Heart left ventricle (tissue), 16 donors: ENCODE measurements around the gene KIRREL3. TPM values are rescaled to one million over a fixed set of nuclear protein-coding genes. Genes with fewer than 3 reads are reported as not detected.

Source experiments
- ATAC-seq, 4 donors: fragments of 200-7000 bp; cut with Tn5 transposase; one replicate each; pipeline ENCODE4 v1.9.1; 2020 to 2022; ENCODE audit warnings: moderate library complexity in 4 of 4, mild to moderate bottlenecking in 3 of 4, moderate number of reproducible peaks in 1 of 4
- DNase-seq, 5 donors: peaks; one replicate each; pipeline ENCODE4 v3.0.0-alpha.2; 2020
- H3K27ac ChIP-seq, 12 donors: fragments of 200-600 bp; sonication (generic) in 4 of 12; one replicate each; pipeline versions ENCODE4 v1.5.0 to v1.8.0; 2016 to 2022; ENCODE audit warnings: mild to moderate bottlenecking in 2 of 12
- H3K27me3 ChIP-seq, 9 donors: fragments of 200-600 bp; sonication (generic) in 2 of 9; one replicate each; pipeline versions ENCODE4 v1.5.1 to v1.8.0; 2016 to 2022; ENCODE audit warnings: mild to moderate bottlenecking in 3 of 9
- H3K36me3 ChIP-seq, 9 donors: fragments of 200-600 bp; sonication (generic) in 2 of 9; one replicate each; pipeline versions ENCODE4 v1.5.0 to v1.8.0; 2018 to 2022; ENCODE audit warnings: mild to moderate bottlenecking in 2 of 9
- H3K4me1 ChIP-seq, 12 donors: fragments of 200-600 bp; sonication (generic) in 4 of 12; one replicate each; pipeline versions ENCODE4 v1.5.0 to v1.8.0; 2016 to 2022; ENCODE audit warnings: mild to moderate bottlenecking in 3 of 12
- H3K4me3 ChIP-seq, 12 donors: fragments of 200-600 bp; sonication (generic) in 4 of 12; one replicate each; pipeline versions ENCODE4 v1.5.0 to v1.8.0; 2017 to 2022; ENCODE audit warnings: mild to moderate bottlenecking in 9 of 12, moderate library complexity in 4 of 12
- H3K9me3 ChIP-seq, 12 donors: fragments of 200-600 bp; sonication (generic) in 4 of 12; one replicate each; pipeline versions ENCODE4 v1.5.0 to v1.8.0; 2016 to 2022; ENCODE audit warnings: mild to moderate bottlenecking in 1 of 12
- CTCF ChIP-seq, 12 donors: fragments of 200-600 bp; sonication (generic) in 4 of 12; IDR thresholded peaks; one replicate each; pipeline versions ENCODE4 v1.5.0 to v1.8.0; 2018 to 2022; ENCODE audit warnings: antibody characterized with exemption in 12 of 12, mild to moderate bottlenecking in 5 of 12
- POLR2A ChIP-seq, 2 donors: fragments of 450-650 bp; IDR thresholded peaks; one replicate each; pipeline ENCODE4 v1.6.1; 2017; ENCODE audit warnings: antibody characterized with exemption in 2 of 2, mild to moderate bottlenecking in 2 of 2, moderate library complexity in 2 of 2
- WGBS, 4 donors: extraction: QIAGEN DNeasy Blood & Tissue Kit in 2 of 4; methylation state at CpG; one replicate each; pipeline versions ENCODE4 v1.1.5 to v1.1.7; 2013 to 2018; 5-methylcytosine and 5-hydroxymethylcytosine counted together
- intact Hi-C, 10 donors: fragments of 100-400 bp; cut with DNase I; formaldehyde crosslinking; loops; one replicate each; pipeline versions ENCODE4 v1.11.1 to v1.14.2; 2022
- polyA plus RNA-seq, 2 donors: library from polyadenylated mRNA; stranded (reverse); fragments of 200-250 nt; gene quantifications; one replicate each; pipeline ENCODE4 v1.2.3, GENCODE V29; 2013
- total RNA-seq, 9 donors: library from RNA; depleted of rRNA in 2 of 9; stranded (reverse); fragments of >200 nt in 2 of 9; fragmentation: NEBNext Ultra II Directional in 3 of 9; extraction: Animal tissue kit (Norgen Biotek cat#: 25700) in 3 of 9; gene quantifications; one replicate each; pipeline versions ENCODE4 v1.1.0 to v1.2.4, GENCODE V29; 2016 to 2023
- donor health status: ischemic (EF 13 %, LVEDD 7.1; RV severe dilation, severe dysfunction).
- donor health status: healthy with polysubstance abuse.
- donor health status: DM: no; HTN: yes; CAD: no.
- donor health status: DM: no; HTN: no; CAD: no.
- donor health status: ischemic (EF 25% LVEDD 6.9; RV normal size, moderate dysfunction).
- donor health status: ischemic (EF 25% LVEDD 5.7; RV mildly dilated, moderate dysfunction).
- donor health status: healthy.
- donor health status: DM: yes; HTN: yes; CAD: no.
- donor health status: ischemic (EF 35%, LVEDD 5.7; RV mildly dilated, moderate dysfunction).
- donor health status: nonischemic (EF 11% LVEDD 7.7; RV severe dilation, severe dysfunction).
- donor health status: DM: yes; HTN: yes; CAD: no.
- donor health status: PGD.
- donor health status: ischemic (EF 29% LVEDD 5.4; RV normal size, mild dysfunction).
- donor health status: nonischemic (EF 23%, LVEDD 6.1; RV moderate dilation, normal function).

Gene KIRREL3
- total and polyA plus RNA-seq, 11 donors = 0.08 to 1.3 (median 0.27) TPM

- 82 to 90% (median 87%) methylated on average over 2 of the region's 2 CpGs for WGBS, 4 donors
- intact Hi-C loops = no loop called here
- TF ChIP-seq CTCF (IDR thresholded peaks at IDR 0.05) = no peak
- no peak for TF ChIP-seq POLR2A (IDR thresholded peaks at IDR 0.05)
These were observed 243.7 kb downstream of the KIRREL3 start for GRCh38 chr11:126756855-126757254.

GRCh38 chr11:126756421-126756820, 244.1 kb downstream of the KIRREL3 start:
- ATAC-seq = no peak
- DNase-seq = no peak
- Histone ChIP-seq H3K9me3 (peaks cover 0 to 8% (median 0%) of the 10 kb centered on the region in 12 donors), H3K4me1 (no peaks in the 10 kb centered on the region), H3K4me3 (no peak overlapping the region), H3K36me3 (no peaks in the 10 kb centered on the region), H3K27ac (no peak overlapping the region), H3K27me3 (peaks cover 0 to 3% (median 0%) of the 10 kb centered on the region in 9 donors)
- 65 to 86% (median 83%) methylated on average over 2 of the region's 2 CpGs for whole genome bisulfite sequencing, 4 donors
- intact Hi-C loops = no loop called here
- no peak for TF ChIP-seq POLR2A (IDR thresholded peaks at IDR 0.05)
- no peak for TF ChIP-seq CTCF (IDR thresholded peaks at IDR 0.05)

More at GRCh38 chr11:126756855-126757254, 243.7 kb downstream of the KIRREL3 start:
- no peak overlapping the region for H3K4me3 ChIP-seq
- peaks cover 0 to 5% (median 0%) of the 10 kb centered on the region in 12 donors for H3K9me3 ChIP-seq
- no peak for ATAC-seq
- no peaks in the 10 kb centered on the region for H3K4me1 ChIP-seq
- H3K36me3 ChIP-seq = no peaks in the 10 kb centered on the region
- DNase-seq = no peak
- peaks cover 0 to 3% (median 0%) of the 10 kb centered on the region in 9 donors for H3K27me3 ChIP-seq
- no peak overlapping the region for H3K27ac ChIP-seq

GRCh38 chr11:126755526-126755925, 245.0 kb downstream of the KIRREL3 start:
- Histone ChIP-seq H3K27ac (no peak overlapping the region), H3K36me3 (no peaks in the 10 kb centered on the region), H3K9me3 (peaks cover 0 to 8% (median 0%) of the 10 kb centered on the region in 12 donors), H3K27me3 (peaks cover 0 to 3% (median 0%) of the 10 kb centered on the region in 9 donors), H3K4me1 (no peaks in the 10 kb centered on the region), H3K4me3 (no peak overlapping the region)
- TF ChIP-seq POLR2A (IDR thresholded peaks at IDR 0.05) = no peak
- TF ChIP-seq CTCF (IDR thresholded peaks at IDR 0.05) = no peak
- peak in 1 of 4 donors; percentile 11 for ATAC-seq
- intact Hi-C loops = no loop called here
- DNase-seq = no peak
- WGBS, 4 donors = 62 to 71% (median 63%) methylated on average over 4 of the region's 4 CpGs

- H3K36me3 ChIP-seq = no peaks in the 10 kb centered on the region
- no peak overlapping the region for H3K4me3 ChIP-seq
- no peak for DNase-seq
- intact Hi-C loops = no loop called here
- 71 to 78% (median 75%) methylated on average over 7 of the region's 7 CpGs for WGBS, 4 donors
- no peaks in the 10 kb centered on the region for H3K4me1 ChIP-seq
- no peak overlapping the region for H3K27ac ChIP-seq
- TF ChIP-seq POLR2A (IDR thresholded peaks at IDR 0.05) = no peak
- TF ChIP-seq CTCF (IDR thresholded peaks at IDR 0.05) = no peak
- no peak for ATAC-seq
- peaks cover 0 to 8% (median 0%) of the 10 kb centered on the region in 12 donors for H3K9me3 ChIP-seq
- H3K27me3 ChIP-seq = peaks cover 0 to 3% (median 0%) of the 10 kb centered on the region in 9 donors
These were observed 245.8 kb downstream of the KIRREL3 start for GRCh38 chr11:126754591-126755426.
